HG03108 (cell line): ENCODE results near the gene MYRF.

Experiments used
- ATAC-seq: cut with Tn5 transposase; IDR thresholded peaks from one replicate; pipeline ENCODE4 v1.9.1; 2021; ENCODE audit warnings: moderate library complexity; ENCODE audit not compliant: unreplicated experiment

MYRF gene

DNA sequence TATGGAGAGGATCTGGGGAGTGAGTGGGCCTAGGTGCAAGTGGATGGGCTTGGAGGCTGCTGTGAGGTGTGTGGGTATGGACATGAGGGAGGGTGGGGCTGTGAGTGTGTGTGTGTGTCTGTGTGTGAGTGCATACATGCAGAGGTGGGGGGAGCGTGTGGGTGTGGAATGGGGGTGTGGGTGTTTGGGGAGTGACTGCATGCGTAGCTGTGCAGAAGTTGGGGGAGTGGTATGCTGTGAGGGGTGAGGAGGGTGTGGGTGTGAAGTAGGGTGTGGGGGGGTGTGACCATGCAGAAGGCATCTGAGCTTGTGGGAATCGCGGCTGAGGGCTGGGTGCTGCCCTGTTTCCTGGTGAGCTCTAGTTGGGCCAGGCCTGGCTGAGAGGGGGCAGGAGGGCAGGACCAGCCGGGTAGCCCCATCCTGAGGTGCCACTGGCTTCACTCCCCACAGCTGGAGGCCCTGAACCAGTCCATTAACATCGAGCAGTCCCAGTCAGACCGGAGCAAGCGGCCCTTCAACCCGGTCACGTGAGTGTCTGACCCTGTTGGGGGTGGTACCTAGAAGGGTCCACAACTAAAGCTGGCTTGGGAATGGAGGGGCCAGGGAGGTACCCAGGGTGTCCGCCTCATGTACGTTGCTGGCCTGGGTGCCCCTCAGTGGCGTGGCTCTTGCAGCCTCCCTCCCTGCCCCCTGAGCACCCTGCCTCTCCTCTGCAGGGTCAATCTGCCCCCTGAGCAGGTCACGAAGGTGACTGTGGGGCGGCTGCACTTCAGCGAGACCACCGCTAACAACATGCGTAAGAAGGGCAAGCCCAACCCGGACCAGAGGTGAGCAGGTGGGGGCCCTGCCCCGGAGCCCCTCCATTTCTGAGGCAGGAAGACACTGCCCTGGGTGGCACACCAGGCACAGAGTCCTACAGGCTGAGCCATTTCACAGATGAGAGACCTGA is 23.4 kb downstream of the MYRF start:
- ATAC-seq = no peak

- ATAC-seq = no peak
Observed at GRCh38 chr11:61776561-61777075, 24.2 kb downstream of the MYRF start.

DNA sequence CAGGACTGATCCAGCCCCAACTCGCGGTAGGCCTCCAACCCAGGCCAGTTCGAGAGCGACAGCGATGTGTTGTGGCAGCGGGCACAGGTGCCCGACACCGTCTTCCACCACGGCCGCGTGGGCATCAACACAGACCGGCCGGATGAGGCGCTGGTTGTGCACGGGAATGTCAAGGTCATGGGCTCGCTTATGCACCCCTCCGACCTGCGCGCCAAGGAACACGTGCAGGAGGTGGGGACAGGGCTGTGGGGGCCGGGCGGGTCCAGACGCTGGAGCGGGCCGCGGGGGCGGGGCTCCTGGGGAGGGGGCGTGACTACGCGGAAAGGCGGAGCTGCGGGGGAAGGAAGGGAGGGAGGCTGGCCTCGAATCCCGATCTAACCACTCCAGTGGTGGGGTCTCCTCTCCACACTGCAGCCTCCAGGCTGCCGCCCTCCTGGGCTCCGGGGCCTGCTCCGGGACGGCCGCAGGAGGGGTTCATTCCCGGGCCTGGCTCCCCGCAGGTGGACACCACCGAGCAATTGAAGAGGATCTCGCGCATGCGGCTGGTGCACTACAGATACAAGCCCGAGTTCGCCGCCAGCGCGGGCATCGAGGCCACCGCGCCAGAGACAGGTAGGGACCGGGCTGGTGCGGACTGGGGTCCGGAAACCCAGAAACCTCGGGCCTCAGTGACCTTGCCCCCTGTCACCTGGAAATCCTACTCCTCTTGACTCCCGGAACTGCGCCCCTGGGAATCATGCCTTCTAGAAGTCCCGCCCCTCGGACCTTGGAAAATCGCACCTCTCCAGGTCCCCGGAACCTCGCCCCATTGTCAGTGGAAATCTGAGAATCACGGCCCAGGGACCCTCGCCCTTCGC is 25.0 kb downstream of the MYRF start:
- no peak for ATAC-seq

DNA sequence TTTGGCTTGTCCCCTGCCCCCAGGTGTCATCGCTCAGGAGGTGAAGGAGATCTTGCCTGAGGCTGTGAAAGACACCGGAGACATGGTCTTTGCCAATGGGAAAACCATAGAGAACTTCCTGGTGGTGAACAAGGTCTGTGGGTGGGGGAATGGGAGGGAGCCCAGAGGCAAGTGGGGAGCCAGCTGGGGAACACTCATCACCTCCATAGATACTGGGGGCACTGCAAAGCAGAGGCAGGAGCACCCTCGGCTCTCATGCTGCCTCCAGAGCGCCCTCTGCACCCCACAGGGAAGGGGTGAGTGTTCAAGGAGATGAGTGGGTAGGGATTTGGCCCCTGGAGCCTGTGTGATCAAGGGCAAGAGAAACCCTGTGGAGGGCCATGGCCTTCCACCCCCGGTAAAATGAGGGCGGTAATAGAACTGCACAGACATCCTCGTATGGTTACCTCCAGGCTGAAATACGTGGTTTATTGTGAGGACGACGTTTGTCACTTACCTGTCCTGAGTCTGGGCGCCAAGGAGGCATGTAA is 26.0 kb downstream of the MYRF start:
- ATAC-seq = no peak

GRCh38 chr11:61778920-61779650 is 26.6 kb downstream of the MYRF start:
- ATAC-seq = no peak

DNA sequence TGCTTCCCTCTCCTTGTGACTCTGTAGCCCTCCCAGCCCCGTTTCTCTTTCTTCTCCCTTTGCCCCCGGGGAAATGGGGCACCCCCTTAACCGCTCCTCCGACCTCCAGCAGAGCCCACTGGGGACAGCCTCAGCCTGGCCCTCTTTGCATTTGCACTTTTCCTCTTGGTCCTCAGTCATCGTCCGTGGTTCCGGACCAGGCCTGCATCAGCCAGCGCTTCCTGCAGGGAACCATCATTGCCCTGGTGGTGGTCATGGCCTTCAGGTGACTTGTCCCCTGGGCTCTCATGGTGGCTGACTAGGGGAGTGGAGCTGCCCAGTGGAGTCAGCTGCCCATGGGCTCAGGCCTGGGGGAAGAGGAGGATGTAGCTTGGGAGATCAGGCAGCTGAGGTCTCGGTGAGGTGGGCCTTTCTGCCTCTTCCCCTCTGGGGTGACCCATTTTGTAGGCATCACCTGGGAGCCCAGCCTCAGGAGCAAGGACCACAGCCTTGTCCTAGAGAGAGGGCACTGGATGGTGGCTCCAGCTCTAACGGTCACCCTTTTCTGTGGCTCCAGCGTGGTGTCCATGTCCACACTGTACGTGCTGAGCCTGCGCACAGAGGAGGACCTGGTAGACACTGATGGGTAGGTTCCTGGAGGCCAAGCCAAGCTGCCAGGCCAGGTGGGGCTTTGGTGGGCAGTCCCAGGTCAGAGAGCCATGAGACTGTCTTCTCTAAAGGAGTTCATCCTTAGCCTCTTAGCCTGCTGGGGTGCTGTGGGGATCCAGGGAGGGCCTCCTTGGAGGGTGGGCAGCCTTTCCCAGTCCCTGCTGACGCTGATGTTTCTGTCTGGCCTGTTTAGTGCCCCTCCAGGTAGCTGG is 27.5 kb downstream of the MYRF start:
- no peak for ATAC-seq

DNA sequence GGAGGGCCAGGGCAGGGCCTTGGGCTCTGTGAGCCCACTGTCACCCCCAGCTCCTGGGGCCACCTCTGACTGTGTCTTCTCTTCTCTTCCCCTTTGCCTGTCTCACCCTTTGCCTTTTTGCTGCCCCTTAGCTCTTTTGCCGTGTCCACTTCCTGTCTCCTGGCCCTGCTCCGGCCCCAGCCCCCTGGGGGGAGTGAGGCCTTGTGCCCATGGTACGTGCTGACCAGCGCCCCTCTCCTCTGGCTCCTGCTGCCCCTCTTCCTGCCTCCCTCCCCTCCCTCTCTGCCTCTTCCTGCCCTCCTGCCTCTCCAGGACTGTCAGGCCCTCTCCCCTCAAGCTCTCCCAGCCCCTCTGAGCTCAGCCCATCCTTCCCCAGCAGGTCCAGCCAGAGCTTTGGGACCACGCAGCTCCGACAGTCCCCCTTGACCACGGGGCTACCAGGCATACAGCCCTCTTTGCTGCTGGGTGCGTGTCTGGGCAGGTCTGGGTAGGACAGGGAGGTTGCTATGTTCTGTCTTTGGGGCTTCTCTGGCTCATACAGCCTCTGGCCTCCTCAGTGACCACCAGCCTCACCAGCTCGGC is 28.2 kb downstream of the MYRF start:
- ATAC-seq = no peak

DNA sequence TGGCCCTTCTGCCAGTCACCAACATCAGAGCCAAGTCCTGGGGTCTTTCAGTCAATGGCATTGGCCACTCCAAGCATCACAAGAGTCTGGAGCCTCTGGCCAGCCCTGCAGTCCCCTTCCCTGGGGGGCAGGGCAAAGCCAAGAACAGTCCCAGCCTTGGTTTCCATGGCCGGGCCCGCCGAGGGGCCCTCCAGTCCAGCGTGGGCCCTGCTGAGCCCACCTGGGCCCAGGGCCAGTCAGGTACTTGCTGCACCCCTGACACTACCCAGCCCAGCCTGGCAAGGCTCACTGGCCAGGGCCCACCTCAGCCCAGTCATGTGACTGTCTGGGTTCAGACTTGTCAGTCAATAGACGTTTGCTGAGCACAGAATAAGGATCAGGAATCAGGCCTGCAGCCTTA is 29.1 kb downstream of the MYRF start:
- ATAC-seq = no peak

DNA sequence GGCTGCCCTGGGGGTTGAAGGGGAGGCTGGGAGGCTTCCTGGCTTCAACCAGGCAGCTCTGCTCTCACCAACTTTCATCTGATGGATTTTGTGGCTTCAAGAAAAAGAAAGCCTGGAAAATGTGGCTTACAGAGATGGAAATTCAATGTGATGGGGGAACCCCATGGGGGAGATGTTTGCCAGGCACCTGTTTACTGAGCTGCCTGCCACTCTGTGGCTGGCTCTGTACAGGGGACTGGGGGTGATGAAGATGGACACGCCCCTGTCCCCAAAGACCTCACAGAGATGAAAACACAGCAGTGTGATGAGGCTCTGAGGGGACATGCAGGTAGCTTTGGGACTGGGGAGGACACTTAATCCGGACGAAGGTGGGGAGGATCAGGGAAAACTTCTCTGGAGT is 29.9 kb downstream of the MYRF start:
- ATAC-seq = no peak

DNA sequence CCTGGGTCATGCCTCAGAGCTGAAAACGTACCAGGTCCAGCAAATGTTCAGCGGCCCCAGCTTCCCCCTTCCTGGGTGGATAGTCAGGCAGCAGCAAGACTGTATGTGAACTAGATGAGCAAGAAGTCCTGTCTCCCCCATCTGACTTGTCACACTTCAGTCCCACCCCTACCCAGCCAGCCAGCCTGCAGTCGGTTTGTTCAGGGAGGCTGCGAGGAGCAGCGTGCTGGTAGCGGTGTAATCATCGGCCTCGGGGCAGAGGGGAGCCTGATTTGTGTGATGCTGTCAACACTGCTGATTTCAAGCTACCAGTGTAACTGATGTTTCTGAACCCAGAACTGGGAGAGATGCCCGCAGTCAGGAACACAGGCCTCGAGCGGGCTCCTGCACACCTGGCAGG is 30.4 kb downstream of the MYRF start:
- no peak for ATAC-seq

- ATAC-seq = no peak
Observed at GRCh38 chr11:61783717-61784505, 31.5 kb downstream of the MYRF start.

GRCh38 chr11:61784506-61784805 is 32.0 kb downstream of the MYRF start:
- no peak for ATAC-seq

DNA sequence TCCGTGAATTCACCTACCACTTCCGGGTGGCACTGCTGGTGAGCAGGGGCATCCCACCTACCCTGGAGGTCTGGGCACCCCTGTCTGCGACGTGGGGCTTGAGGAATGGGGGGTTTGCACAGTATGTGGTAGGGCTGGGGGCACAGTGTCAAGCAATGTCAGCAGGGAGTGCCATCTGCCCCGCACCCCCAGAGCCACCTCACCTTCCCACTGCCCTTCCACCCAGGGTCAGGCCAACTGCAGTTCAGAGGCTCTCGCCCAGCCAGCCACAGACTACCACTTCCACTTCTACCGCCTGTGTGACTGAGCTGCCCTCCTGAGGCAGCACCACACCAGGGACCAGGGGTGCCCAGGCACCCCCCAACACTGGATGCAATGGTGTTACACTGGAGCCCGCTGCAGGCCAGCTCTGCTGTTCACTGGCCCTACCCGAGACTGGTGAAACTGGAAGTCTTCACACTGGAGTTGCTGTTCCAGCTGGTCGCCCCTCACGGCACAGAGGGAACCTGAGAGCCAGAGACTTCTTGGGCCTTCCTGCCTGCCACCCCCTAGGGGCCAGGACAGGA is 33.5 kb downstream of the MYRF start:
- ATAC-seq = no peak

- ATAC-seq = no peak
Observed at GRCh38 chr11:61787928-61788491, 35.6 kb downstream of the MYRF start.

DNA sequence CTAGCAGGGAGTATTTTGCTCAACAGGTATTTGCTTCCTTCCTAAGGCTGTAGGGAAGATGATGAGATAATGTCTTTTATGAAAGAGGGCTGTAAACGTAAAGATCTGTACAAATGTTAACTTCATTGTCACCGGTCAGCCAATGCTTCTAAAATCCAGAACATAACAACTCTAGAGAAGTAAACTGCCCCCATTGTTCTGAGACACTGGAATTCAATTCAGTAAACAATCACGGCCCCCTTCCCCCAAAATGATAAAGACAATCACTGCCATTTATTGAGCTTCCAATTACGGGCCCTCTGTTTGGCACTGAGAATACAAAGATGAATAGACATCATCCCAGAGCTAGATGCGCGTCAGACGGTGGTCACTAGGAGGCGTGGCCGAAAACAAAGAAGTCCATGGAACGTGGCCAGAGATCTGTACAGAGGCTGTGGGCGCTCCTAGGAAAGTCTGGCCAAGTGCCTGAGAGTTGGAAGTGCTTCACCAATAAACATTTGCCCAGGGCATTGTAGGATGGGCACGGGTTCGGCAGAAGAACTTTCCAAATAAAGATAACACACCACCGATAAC is 39.4 kb downstream of the MYRF start:
- no peak for ATAC-seq

DNA sequence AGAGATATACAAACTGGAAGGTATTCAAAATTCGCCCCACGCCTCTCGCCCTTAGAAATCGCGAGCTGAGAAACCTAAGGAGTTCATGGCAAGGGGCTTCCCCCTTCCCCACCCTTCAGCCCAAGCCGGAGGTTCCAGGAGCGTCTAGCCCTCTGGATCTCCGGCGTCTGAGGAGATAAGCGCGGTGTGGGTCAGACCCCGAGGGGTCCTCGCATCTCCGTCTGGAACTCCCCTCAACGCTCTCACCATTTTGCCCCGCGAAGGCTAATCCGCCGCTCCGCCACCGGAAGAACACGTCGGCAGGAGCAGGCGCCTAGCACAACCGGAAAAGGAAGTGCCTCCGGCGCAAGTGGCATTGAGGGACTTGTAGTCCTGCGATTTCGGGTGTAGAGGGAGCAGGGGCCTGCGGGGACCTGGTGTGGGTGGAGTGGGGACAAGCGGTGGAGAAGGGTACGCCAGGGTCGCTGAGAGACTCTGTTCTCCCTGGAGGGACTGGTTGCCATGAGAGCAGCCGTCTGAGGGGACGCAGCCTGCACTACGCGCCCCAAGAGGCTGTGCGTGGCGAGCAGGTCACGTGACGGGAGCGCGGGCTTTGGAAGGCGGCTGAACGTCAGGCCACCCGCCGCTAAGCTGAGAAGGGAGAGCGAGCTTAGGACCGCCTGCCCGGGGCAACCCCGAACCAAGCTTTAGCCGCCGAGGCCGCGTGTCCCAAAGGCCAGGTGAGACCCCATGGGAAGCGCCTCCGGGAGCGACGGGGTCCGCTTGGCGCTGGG is 40.1 kb downstream of the MYRF start, which contains the start of the genes FEN1 and TMEM258:
Gene FEN1, plus strand, starts transcription at position 602 of the 773 bp plus-strand sequence. CDS start 2,451 bp downstream, outside the sequence.
Gene TMEM258, minus strand, starts transcription at position 290 of the 773 bp plus-strand sequence. Its CDS starts 41 bp downstream, at position 249.
- peak; percentile 74 for ATAC-seq
